ENCODE measurements around the gene ULK4.
"Not testable (repeated sequence)": the region's sequence is repeated elsewhere in the genome, so short reads cannot be mapped to it uniquely, and the experiment has no call there.

The ULK4 gene

GRCh38 chr3:41961751-41962679 is at the start of gene ULK4:
Gene ULK4, minus strand, starts transcription at chr3:41962103. Its CDS starts 7,344 bp downstream, at chr3:41954759.
- in situ Hi-C loops (cut with HindIII; ENCODE audit: low sequenced_read_pairs): no loop called here

- in situ Hi-C loops (cut with HindIII; ENCODE audit: low sequenced_read_pairs): no loop called here
Observed at GRCh38 chr3:42010530-42010929, 48.6 kb upstream of the ULK4 start.

GRCh38 chr3:42009456-42009855 is 47.6 kb upstream of the ULK4 start:
- in situ Hi-C loops (cut with HindIII; ENCODE audit: low sequenced_read_pairs): no loop called here

GRCh38 chr3:42007785-42008184 is 45.9 kb upstream of the ULK4 start:
- in situ Hi-C loops (cut with HindIII; ENCODE audit: low sequenced_read_pairs): no loop called here

- in situ Hi-C loops (cut with HindIII; ENCODE audit: low sequenced_read_pairs): no loop called here
Observed at GRCh38 chr3:42005401-42005800, 43.5 kb upstream of the ULK4 start.

- in situ Hi-C loops (cut with HindIII; ENCODE audit: low sequenced_read_pairs): no loop called here
Observed at GRCh38 chr3:42002790-42003189, 40.9 kb upstream of the ULK4 start.

- in situ Hi-C loops (cut with HindIII; ENCODE audit: low sequenced_read_pairs): no loop called here
Observed at GRCh38 chr3:42001777-42002176, 39.9 kb upstream of the ULK4 start.

GRCh38 chr3:41999909-42000308 is 38.0 kb upstream of the ULK4 start:
- in situ Hi-C loops (cut with HindIII; ENCODE audit: low sequenced_read_pairs): no loop called here

- in situ Hi-C loops (cut with HindIII; ENCODE audit: low sequenced_read_pairs): no loop called here
Observed at GRCh38 chr3:41997702-41998550, 36.0 kb upstream of the ULK4 start.

- in situ Hi-C loops (cut with HindIII; ENCODE audit: low sequenced_read_pairs): no loop called here
Observed at GRCh38 chr3:41991437-41991836, 29.5 kb upstream of the ULK4 start.

- in situ Hi-C loops (cut with HindIII; ENCODE audit: low sequenced_read_pairs): no loop called here
Observed at GRCh38 chr3:41989518-41989917, 27.6 kb upstream of the ULK4 start.

GRCh38 chr3:41987627-41988026 is 25.7 kb upstream of the ULK4 start:
- in situ Hi-C loops (cut with HindIII; ENCODE audit: low sequenced_read_pairs): no loop called here

- in situ Hi-C loops (cut with HindIII; ENCODE audit: low sequenced_read_pairs): no loop called here
Observed at GRCh38 chr3:41986561-41986960, 24.7 kb upstream of the ULK4 start.

- in situ Hi-C loops (cut with HindIII; ENCODE audit: low sequenced_read_pairs): no loop called here
Observed at GRCh38 chr3:41985018-41985417, 23.1 kb upstream of the ULK4 start.

GRCh38 chr3:41983091-41983490 is 21.2 kb upstream of the ULK4 start:
- in situ Hi-C loops (cut with HindIII; ENCODE audit: low sequenced_read_pairs): not testable (repeated sequence)

GRCh38 chr3:41977401-41977800 is 15.5 kb upstream of the ULK4 start:
- in situ Hi-C loops (cut with HindIII; ENCODE audit: low sequenced_read_pairs): not testable (repeated sequence)

GRCh38 chr3:41975416-41976103 is 13.7 kb upstream of the ULK4 start:
- in situ Hi-C loops (cut with HindIII; ENCODE audit: low sequenced_read_pairs): no loop called here

GRCh38 chr3:41974223-41974622 is 12.3 kb upstream of the ULK4 start:
- in situ Hi-C loops (cut with HindIII; ENCODE audit: low sequenced_read_pairs): no loop called here

- in situ Hi-C loops (cut with HindIII; ENCODE audit: low sequenced_read_pairs): no loop called here
Observed at GRCh38 chr3:41972802-41973201, 10.9 kb upstream of the ULK4 start.

GRCh38 chr3:41966206-41966605 is 4.3 kb upstream of the ULK4 start:
- in situ Hi-C loops (cut with HindIII; ENCODE audit: low sequenced_read_pairs): no loop called here

GRCh38 chr3:41963823-41964222 is 1.9 kb upstream of the ULK4 start:
- in situ Hi-C loops (cut with HindIII; ENCODE audit: low sequenced_read_pairs): no loop called here

Measured in DLD1 (cell line).